ENCODE measurements around the gene RNF144A.

DNA sequence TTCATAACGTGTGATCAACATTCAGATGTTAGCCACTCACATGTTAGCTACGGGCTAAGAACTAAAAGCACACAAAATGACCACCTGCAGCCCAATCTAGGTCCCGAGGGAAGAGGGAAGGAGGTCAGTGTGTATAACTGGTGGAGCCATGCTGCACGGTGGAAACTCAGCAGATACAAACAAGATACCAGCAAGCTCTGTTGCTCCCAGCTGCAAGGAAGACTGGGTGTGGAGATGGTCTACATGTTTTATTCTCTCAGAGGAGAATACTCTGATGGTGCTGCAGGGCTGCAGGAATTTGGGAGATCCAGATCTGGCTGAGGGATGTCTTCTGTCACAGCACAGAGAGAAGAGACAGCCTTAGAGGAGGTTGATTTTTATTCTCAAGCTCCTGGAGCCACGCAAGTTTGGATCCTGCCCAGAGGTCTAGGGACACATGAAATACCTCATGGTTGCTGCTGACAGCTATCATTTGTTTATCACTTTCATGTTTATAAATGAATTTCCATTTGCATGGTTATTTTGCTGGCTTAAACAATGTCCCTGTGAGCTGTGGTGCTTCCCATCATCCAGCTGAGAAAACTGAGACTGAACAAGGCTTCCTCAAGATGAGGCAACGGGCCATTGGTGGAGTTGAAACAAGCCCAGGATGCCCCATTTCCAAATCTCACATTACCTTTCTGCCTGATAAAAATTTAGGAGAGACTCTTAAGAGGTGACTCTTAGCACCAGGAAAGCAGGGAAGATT lies 30.9 kb downstream of the RNF144A start:
- TF ChIP-seq CTCF (conservative IDR thresholded peaks at IDR 0.05; ENCODE audit: low read depth, low read length) (no peak), EZH2 (IDR thresholded peaks at IDR 0.05; ENCODE audit: borderline replicate concordance, low read depth, low read length, poor library complexity, severe bottlenecking) (no peak)

All from A673 (cell line).